ENCODE data around the gene SLC6A17.

DNA sequence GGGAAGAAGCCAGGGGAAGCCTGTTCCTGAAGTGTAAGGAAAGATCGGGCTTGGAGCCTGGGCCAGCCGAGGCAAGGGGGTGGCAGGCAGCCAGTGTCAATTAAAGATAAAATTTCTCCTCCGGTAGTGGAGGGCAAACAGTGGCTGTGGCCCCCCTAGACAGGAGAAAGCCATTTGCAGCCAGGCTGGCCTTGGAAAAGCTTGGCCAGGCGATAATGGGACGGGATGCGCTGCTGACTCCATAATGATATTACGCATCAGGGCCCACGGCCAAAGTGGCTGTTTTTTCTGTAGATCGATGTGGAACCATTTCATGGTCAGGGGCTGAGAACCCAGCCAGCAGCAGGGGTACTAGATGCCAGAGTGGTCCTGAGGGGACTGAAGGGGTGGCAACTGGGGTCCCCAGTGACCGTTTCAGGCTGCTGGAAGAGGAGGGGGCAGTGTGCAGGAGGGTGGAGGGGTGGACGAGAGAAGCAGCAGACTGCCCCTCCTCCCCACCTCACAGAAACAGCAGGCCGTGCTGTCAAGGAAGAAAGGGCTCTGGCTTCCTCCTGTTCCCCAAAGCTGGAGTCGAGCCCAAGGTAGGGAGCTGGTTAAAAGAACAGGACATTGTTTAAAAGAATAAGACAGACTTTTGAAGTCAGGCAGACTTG is 85.0 kb downstream of the SLC6A17 start:
- TF ChIP-seq, protein P1, sequence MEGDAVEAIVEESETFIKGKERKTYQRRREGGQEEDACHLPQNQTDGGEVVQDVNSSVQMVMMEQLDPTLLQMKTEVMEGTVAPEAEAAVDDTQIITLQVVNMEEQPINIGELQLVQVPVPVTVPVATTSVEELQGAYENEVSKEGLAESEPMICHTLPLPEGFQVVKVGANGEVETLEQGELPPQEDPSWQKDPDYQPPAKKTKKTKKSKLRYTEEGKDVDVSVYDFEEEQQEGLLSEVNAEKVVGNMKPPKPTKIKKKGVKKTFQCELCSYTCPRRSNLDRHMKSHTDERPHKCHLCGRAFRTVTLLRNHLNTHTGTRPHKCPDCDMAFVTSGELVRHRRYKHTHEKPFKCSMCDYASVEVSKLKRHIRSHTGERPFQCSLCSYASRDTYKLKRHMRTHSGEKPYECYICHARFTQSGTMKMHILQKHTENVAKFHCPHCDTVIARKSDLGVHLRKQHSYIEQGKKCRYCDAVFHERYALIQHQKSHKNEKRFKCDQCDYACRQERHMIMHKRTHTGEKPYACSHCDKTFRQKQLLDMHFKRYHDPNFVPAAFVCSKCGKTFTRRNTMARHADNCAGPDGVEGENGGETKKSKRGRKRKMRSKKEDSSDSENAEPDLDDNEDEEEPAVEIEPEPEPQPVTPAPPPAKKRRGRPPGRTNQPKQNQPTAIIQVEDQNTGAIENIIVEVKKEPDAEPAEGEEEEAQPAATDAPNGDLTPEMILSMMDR (IDR thresholded peaks at IDR 0.05) = no peak
- no peak for TF ChIP-seq POLR2AphosphoS5 (IDR thresholded peaks at IDR 0.05)
- TF ChIP-seq POLR2A (IDR thresholded peaks at IDR 0.05; ENCODE audit: low read depth) = no peak
- TF ChIP-seq EP300 (IDR thresholded peaks at IDR 0.05) = no peak

Measured in esophagus muscularis mucosa (tissue), 4 donors.